Thyroid gland (tissue), 4 donors: Measurements from ENCODE around the gene AGPAT2. TPM values are rescaled to one million over a fixed set of nuclear protein-coding genes. Genes with fewer than 3 reads are reported as not detected.

Experiments
- DNase-seq, 2 donors: peaks; one replicate each; pipeline ENCODE4 v3.0.0-alpha.2; 2019
- H3K27ac ChIP-seq, 3 donors: fragments of 200-600 bp; sonication (generic); 1 replicate in 2 of 3; 2 replicates in 1 of 3; pipeline ENCODE4 v1.5.1; 2016 to 2019; ENCODE audit warnings: mild to moderate bottlenecking in 1 of 3, moderate library complexity in 1 of 3
- H3K27me3 ChIP-seq: fragments of 200-600 bp; sonication (generic); one replicate; pipeline ENCODE4 v1.5.1; 2019
- H3K36me3 ChIP-seq, 2 donors: fragments of 200-600 bp; sonication (generic); one replicate each; pipeline ENCODE4 v1.5.1; 2016 to 2019
- H3K4me1 ChIP-seq, 2 donors: fragments of 200-600 bp; sonication (generic); one replicate each; pipeline ENCODE4 v1.5.1; 2017 to 2019
- H3K4me3 ChIP-seq, 3 donors: fragments of 200-600 bp; sonication (generic); replicated peaks in 1 of 3; 1 replicate in 2 of 3; 2 replicates in 1 of 3; pipeline ENCODE4 v1.5.1; 2016; ENCODE audit warnings: mild to moderate bottlenecking in 1 of 3
- H3K9me3 ChIP-seq: fragments of 200-600 bp; sonication (generic); one replicate; pipeline ENCODE4 v1.5.1; 2017
- POLR2A ChIP-seq, 2 donors: fragments of 450-650 bp; IDR thresholded peaks; one replicate each; pipeline ENCODE4 v1.6.1; 2017; ENCODE audit warnings: antibody characterized with exemption in 2 of 2, mild to moderate bottlenecking in 2 of 2, moderate library complexity in 1 of 2
- WGBS, 2 donors: methylation state at CpG; one replicate each; pipeline ENCODE4 v1.1.5; 2017; 5-methylcytosine and 5-hydroxymethylcytosine counted together
- intact Hi-C: fragments of 100-400 bp; cut with DNase I; formaldehyde crosslinking; loops from one replicate; pipeline ENCODE4 v1.15.1; 2023
- total RNA-seq, 4 donors: library from RNA; depleted of rRNA; stranded (reverse); fragments of >200 nt; gene quantifications; one replicate each; pipeline ENCODE4 v1.2.3, GENCODE V29; 2016
- TF ChIP-seq, protein P1 (sequence below), 6 experiments: fragments of 200-600 bp in 3 of 6; fragments of 450-650 bp in 3 of 6; sonication (generic) in 3 of 6; IDR thresholded peaks; one replicate each; pipeline ENCODE4 v1.5.1; 2016 to 2019; ENCODE audit warnings: antibody characterized with exemption in 6 of 6, mild to moderate bottlenecking in 2 of 6, inconsistent platforms in 1 of 6, moderate library complexity in 1 of 6

AGPAT2 gene
- total RNA-seq, 4 donors from 2014 or later, result 58.6 to 78.7 (median 72.0) TPM

- H3K4me3 ChIP-seq, result no peak overlapping the region
- DNase-seq, result no peak
- TF ChIP-seq POLR2A (IDR thresholded peaks at IDR 0.05), result no peak
- TF ChIP-seq, protein P1, sequence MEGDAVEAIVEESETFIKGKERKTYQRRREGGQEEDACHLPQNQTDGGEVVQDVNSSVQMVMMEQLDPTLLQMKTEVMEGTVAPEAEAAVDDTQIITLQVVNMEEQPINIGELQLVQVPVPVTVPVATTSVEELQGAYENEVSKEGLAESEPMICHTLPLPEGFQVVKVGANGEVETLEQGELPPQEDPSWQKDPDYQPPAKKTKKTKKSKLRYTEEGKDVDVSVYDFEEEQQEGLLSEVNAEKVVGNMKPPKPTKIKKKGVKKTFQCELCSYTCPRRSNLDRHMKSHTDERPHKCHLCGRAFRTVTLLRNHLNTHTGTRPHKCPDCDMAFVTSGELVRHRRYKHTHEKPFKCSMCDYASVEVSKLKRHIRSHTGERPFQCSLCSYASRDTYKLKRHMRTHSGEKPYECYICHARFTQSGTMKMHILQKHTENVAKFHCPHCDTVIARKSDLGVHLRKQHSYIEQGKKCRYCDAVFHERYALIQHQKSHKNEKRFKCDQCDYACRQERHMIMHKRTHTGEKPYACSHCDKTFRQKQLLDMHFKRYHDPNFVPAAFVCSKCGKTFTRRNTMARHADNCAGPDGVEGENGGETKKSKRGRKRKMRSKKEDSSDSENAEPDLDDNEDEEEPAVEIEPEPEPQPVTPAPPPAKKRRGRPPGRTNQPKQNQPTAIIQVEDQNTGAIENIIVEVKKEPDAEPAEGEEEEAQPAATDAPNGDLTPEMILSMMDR (IDR thresholded peaks at IDR 0.05), result no peak
- no peaks in the 10 kb centered on the region for H3K27me3 ChIP-seq
- WGBS, 2 donors, result 80% methylated on average over 1 of the region's 7 CpGs; no CpG with 5 or more reads in 1 of the 2 donors
- no peaks in the 10 kb centered on the region for H3K36me3 ChIP-seq
- H3K4me1 ChIP-seq, result peaks cover 26 to 48% of the 10 kb centered on the region in 2 donors
- intact Hi-C loops, result no loop called here
- no peaks in the 10 kb centered on the region for H3K9me3 ChIP-seq
- H3K27ac ChIP-seq, result no peak overlapping the region
Measured at GRCh38 chr9:136685216-136685615, 2.0 kb downstream of the AGPAT2 start.

GRCh38 chr9:136684799-136685198, 2.5 kb downstream of the AGPAT2 start:
- peaks cover 21 to 46% of the 10 kb centered on the region in 2 donors for H3K4me1 ChIP-seq
- intact Hi-C loops, result no loop called here
- 87 to 91% methylated on average over 14 to 15 of the region's 15 CpGs for WGBS, 2 donors
- no peaks in the 10 kb centered on the region for H3K9me3 ChIP-seq
- DNase-seq, result no peak
- TF ChIP-seq, protein P1 (IDR thresholded peaks at IDR 0.05), result no peak
- TF ChIP-seq POLR2A (IDR thresholded peaks at IDR 0.05), result no peak
- H3K4me3 ChIP-seq, result no peak overlapping the region
- no peaks in the 10 kb centered on the region for H3K36me3 ChIP-seq
- H3K27ac ChIP-seq, result no peak overlapping the region
- no peaks in the 10 kb centered on the region for H3K27me3 ChIP-seq

GRCh38 chr9:136684339-136684738, 2.9 kb downstream of the AGPAT2 start:
- Histone ChIP-seq H3K36me3 (no peaks in the 10 kb centered on the region), H3K27ac (no peak overlapping the region), H3K27me3 (no peaks in the 10 kb centered on the region), H3K4me3 (no peak overlapping the region), H3K9me3 (no peaks in the 10 kb centered on the region), H3K4me1 (peaks cover 21 to 43% of the 10 kb centered on the region in 2 donors)
- WGBS, 2 donors, result 84% methylated on average over 5 to 10 of the region's 15 CpGs
- DNase-seq, result no peak
- no peak for TF ChIP-seq POLR2A (IDR thresholded peaks at IDR 0.05)
- TF ChIP-seq, protein P1 (IDR thresholded peaks at IDR 0.05), result no peak
- intact Hi-C loops, result no loop called here

- no peak for DNase-seq
- H3K4me1 ChIP-seq, result peaks cover 21 to 37% of the 10 kb centered on the region in 2 donors
Measured at GRCh38 chr9:136683755-136684154, 3.5 kb downstream of the AGPAT2 start.

GRCh38 chr9:136683173-136683745, 4.0 kb downstream of the AGPAT2 start:
- Histone ChIP-seq H3K4me3 (no peak overlapping the region), H3K36me3 (no peaks in the 10 kb centered on the region), H3K9me3 (no peaks in the 10 kb centered on the region), H3K4me1 (peaks cover 21 to 32% of the 10 kb centered on the region in 2 donors), H3K27ac (no peak overlapping the region), H3K27me3 (no peaks in the 10 kb centered on the region)
- DNase-seq, result no peak
- WGBS, 2 donors, result 87 to 89% methylated on average over 5 to 16 of the region's 16 CpGs
- TF ChIP-seq POLR2A (IDR thresholded peaks at IDR 0.05), result no peak
- TF ChIP-seq, protein P1 (IDR thresholded peaks at IDR 0.05), result no peak
- intact Hi-C loops, result no loop called here

More at GRCh38 chr9:136683755-136684154, 3.5 kb downstream of the AGPAT2 start:
- Histone ChIP-seq H3K4me3 (no peak overlapping the region), H3K36me3 (no peaks in the 10 kb centered on the region), H3K27me3 (no peaks in the 10 kb centered on the region), H3K27ac (no peak overlapping the region), H3K9me3 (no peaks in the 10 kb centered on the region)
- TF ChIP-seq POLR2A (IDR thresholded peaks at IDR 0.05), result no peak
- TF ChIP-seq, protein P1 (IDR thresholded peaks at IDR 0.05), result no peak
- intact Hi-C loops, result no loop called here
- WGBS, 2 donors, result 89 to 95% methylated on average over 3 to 14 of the region's 14 CpGs
